ENCODE results near the gene PODXL.

- TF ChIP-seq GATA2 (IDR thresholded peaks at IDR 0.05; ENCODE audit: low read depth, low read length) (no peak), GATA3 (IDR thresholded peaks at IDR 0.05; ENCODE audit: low read depth, low read length) (no peak)
Measured at GRCh38 chr7:131546583-131547141, 9.8 kb downstream of the PODXL start.
